Right hindlimb (tissue), 1 donor: ENCODE results near the gene CORO2B.

Experiments used
- DNase-seq: peaks from one replicate; pipeline ENCODE4 v3.0.0-alpha.2; 2018

The CORO2B gene

DNA sequence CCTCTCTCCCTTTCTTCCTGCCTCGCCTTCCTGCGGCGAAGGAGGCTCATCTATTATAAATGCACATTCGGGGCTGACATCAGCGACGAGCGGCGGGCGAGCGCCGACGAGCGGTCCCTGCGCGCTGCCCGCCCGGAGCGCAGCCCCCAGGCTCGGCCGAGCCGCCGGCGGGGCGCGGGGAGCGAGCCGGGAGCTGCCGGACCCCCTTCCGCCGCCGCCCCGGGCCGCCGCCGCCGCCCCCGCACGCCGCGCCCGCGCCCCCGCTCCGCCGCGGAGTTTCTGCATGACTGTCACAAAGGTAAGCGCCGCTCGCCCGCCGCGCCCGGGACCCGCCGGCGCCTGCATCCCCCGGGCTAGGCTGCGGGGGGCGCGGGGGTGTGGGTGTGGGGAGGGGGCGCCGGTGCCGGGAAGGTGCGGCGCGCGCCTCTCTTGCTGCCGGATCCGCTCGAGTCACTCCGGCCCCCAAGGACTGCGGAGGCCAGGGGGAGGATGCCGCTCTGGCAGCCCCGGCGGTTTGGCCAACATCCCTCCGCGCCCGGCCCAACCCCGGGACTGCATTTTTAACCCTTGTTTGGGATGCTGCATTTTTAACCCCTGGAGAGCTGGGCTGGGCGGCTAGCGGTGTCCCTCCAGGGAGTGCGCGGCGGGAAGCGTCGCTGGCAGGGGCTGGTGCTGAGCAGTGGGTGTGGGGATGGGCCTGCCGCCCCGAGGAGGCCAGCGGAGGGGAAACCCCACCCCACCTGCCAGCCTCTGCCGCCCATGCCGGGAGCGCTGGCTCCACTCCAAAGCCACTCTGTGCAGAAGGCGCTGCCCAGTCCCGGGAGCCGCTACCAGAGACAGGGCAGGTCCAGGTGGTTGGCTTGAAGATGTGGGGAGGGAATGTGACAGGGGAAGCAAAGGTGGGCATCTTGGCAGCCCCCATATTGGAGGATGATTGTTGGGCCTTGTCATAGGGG, at the start of gene CORO2B:
Gene CORO2B, plus strand, starts transcription at position 14 of the 956 bp plus-strand sequence. Its CDS starts 270 bp downstream, at position 284.
- DNase-seq = peak; percentile 72

GRCh38 chr15:68531387-68532179, 47.2 kb upstream of the CORO2B start:
- DNase-seq = no peak

- no peak for DNase-seq
These were observed 42.3 kb upstream of the CORO2B start for GRCh38 chr15:68536331-68537095.

DNA sequence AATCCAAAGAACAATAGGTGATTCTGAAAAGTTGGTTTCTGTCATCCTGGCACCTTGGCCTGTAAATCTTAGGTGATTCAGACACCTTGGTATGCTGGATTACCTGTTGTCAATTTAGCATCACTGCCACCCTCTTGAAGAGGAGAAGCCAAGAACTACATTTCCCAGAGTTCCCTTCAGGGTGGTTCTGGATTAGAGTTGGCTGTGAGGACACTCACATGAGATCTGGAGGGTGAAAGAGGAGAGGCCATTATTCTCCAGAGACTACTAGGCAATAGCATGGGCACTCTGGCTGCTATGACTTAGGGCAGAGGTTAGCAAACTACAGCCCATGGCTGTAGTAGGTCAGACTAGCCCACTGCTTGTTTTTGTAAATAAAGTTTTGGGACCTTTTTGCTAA, 41.7 kb upstream of the CORO2B start:
- no peak for DNase-seq

GRCh38 chr15:68537506-68537905, 41.3 kb upstream of the CORO2B start:
- DNase-seq = no peak

DNA sequence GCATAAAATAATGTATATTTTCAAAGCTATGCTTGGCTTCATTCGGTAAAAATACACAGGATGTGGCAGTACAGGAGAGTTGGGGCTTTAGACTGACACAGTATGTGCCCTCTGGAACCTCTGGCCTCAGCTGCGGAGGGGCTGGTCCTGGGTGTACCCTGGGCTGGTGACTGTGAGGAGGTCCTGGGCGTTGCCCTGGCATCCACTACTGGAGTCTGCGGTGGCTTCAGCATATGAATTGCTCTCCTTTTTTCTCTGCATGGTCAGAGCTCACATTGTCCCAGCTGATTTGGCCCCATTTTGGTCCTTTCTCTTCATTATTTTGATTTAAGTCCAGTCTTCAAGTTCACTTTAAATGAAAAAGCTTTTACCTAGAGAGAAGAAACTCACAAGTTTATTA, 40.5 kb upstream of the CORO2B start:
- DNase-seq = no peak

GRCh38 chr15:68541743-68542142, 37.0 kb upstream of the CORO2B start:
- DNase-seq = no peak

DNA sequence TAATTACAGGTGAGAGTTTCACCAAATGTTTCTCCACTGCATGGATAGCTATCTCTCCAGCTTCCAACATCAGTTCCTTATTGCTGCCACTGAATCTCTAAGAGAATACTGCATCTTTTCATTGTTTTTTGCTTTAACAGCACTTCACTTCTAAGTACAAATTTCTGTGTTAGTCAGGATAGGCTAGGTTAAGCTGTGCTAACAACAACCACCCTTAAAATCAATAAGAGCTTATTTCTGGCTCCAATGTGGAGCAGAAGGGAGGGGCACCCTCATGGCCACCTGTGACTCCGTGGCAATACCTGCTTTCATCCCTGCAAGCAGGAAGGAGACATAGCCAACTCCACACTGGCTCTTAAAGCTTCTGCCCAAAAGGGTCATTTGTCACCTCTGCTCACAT, 36.4 kb upstream of the CORO2B start:
- no peak for DNase-seq

DNA sequence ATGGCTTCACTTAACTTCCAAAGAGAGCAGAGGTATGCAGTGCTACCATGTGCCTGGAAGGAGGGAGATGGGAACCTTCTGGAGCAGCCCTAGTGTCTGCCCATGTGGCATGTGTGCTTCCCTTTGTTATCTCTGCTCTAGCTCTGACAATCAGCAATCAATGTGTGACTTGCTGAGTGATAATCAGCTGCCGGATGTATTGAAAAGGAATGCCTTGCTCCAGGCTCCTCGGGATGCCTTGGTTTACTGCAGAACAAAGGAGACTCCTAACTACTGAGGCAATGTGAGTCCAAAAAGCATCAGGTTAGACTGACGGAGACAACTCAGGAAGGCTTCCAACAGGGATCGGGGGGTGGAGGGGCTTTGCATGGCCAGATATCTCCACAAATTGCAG, 36.0 kb upstream of the CORO2B start:
- no peak for DNase-seq

GRCh38 chr15:68543165-68544008, 35.4 kb upstream of the CORO2B start:
- no peak for DNase-seq

DNA sequence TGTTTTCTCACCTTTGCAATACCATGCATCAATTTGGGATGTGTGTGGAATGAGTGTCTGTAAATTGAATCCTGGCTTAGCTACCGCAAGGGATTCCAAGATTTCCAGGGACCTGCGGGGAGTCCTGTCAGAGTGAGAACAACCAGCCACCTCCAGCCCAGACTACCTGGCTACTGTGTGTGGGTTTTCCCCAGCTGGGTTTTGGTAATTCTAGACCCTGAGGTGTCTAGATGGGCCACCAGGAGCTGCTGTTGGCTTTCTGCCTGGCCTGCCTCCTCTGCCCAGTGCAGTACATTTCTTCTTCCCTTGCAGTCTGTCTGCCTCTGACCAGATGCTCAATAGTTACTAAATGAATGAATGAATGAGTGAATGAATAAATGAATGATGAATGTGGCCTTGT, 32.5 kb upstream of the CORO2B start:
- DNase-seq = no peak

DNA sequence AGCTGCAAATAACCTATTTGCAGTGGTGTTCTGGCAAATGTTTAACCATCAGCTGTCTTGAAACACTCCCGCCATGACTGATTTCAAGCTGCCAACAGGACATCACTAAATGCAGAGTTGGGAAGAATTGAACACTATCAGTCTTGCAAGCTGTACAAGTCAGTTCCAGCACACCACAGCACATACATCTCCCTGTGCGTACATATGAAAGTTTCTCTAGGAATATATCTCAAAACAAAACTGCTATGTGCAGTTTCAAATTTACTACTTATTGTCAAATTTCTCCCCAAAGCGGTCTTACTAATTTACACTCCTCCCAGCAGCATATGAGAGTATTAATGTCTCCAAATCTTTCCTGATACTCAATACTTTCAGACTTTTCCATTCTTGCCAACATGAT, 30.4 kb upstream of the CORO2B start:
- DNase-seq = no peak

GRCh38 chr15:68550004-68550403, 28.8 kb upstream of the CORO2B start:
- no peak for DNase-seq

DNA sequence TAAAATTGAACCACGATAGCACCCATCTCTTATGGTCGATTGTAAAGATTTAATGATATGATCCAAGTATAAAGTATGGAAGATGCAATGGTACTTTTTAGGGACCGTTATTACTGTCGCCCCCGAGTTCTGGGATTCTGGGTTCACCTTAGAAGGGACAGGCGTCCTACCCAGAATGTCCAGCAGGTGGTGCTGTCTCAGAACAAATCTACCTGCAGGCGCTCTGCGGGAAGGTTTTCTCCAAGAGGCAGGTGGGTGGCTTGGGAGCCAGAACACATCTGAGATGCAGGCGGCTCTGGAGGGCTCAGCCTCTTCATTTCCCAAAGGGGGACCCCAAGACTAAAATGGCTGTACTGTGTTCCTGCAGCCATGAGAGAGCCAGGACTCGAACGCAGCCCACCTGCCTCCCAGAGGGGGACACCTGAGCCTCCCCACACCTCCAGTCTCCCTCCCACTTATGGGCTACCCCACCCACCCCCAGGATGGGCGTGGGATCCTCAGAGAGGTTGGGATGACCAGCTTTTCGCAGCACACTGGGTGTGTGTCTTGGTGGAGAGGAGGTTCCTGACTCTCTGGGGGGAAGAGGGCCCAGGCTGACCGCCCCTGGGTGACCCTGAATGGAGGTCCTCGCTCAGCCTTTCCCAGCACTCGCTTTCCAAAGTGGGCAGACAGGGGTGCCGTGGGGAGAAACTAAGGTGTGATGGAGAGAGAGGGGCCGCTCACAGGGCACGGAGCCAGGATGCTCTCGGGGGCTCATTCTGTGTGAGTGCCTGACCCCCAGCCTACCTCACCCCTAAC, 28.1 kb upstream of the CORO2B start:
- DNase-seq = peak; percentile 69

DNA sequence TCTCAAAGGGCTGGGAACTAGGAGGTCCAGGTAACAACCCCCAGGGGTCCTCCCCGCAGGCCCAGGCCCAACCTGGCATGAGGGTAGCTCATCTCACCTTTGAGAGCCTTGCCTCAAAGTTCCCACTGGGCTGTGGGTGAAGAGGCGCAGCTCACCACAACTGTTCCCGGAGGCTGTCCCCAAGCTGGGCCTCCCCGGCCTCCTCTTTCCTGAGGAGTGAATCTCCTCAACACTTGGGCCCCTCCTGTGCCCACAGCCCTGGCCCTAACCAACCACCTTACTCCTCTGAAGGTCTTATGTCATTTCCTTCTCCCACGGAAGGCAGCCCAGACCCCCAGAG, 27.5 kb upstream of the CORO2B start:
- DNase-seq = no peak

GRCh38 chr15:68552344-68552743, 26.4 kb upstream of the CORO2B start:
- DNase-seq = no peak

DNA sequence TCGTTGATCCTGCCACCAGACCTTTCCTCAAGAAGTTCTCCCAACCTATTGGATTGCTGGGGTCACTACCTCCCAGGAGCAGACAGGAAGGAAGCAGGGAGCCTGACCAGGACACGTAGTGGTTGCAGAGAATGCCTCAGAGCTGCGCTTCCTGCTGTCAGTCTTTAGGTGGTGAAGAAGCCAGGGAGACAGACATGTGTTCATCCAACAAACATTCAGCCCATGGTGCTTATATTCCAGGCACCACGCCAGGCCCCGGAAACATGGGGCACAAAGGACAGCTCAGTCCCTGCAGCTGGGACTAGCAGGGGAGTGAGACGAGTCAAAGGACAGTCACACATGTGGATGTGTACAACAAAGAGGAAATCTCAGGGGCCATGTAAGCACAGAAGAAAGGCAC, 26.0 kb upstream of the CORO2B start:
- no peak for DNase-seq

GRCh38 chr15:68553314-68553993, 25.3 kb upstream of the CORO2B start:
- DNase-seq = no peak

DNA sequence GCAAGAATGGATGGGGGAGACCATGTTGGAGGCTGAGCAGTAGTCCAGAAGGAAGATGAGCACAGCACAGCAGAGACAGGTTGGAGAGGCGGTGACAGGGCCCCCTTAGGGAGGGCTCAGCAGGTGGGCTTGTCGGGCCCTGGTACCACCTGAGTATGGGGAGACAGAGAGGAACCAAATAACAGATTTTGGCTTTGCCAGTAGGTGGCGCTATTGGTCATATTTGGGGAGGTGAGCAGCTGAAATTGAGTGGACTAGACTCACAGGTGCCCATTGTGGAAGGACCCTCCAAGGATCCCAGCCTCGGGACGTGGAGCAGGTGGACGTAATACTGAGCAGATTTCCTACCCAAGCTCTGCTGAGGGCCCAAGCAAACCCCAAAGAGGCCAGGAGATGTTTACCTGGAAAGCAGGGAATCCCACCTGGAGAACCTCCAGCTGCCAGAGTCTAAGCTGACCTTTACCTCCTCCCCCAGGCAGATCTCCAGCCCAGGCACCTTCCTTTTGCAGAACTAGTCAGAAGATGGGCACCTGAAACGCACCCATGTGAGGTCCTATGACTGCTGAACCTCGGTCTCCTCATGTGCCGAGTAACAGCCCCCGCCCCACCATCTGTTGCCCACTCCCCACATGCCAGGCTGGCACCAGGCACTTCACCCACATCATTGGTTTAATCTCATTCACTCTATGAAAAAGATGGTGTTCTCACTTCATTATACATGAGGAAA, 24.6 kb upstream of the CORO2B start:
- DNase-seq = peak; percentile 74
